Lung (tissue), 12 donors: Measurements from ENCODE around the gene DNMT3A. TPM values are rescaled to one million over a fixed set of nuclear protein-coding genes. Genes with fewer than 3 reads are reported as not detected.

Experiments
- ATAC-seq: fragments of 200-7000 bp; cut with Tn5 transposase; one replicate; pipeline ENCODE4 v1.9.1; 2020; ENCODE audit warnings: moderate number of reproducible peaks; ENCODE audit not compliant: insufficient read depth, low FRiP score
- DNase-seq, 3 donors: peaks; one replicate each; pipeline ENCODE4 v3.0.0-alpha.2; 2013 to 2017
- H3K27ac ChIP-seq, 2 donors: one replicate each; pipeline ENCODE4 v1.5.1; 2013; ENCODE audit warnings: mild to moderate bottlenecking in 2 of 2, moderate library complexity in 2 of 2, control low read depth in 1 of 2, inconsistent platforms in 1 of 2, low read depth in 1 of 2, low read length in 1 of 2
- H3K27me3 ChIP-seq, 3 donors: one replicate each; pipeline ENCODE4 v1.5.1; 2013; ENCODE audit warnings: low read length in 2 of 3; ENCODE audit not compliant: control insufficient read depth in 3 of 3, insufficient read depth in 3 of 3
- H3K36me3 ChIP-seq, 4 donors: one replicate each; pipeline ENCODE4 v1.5.1; 2013; ENCODE audit warnings: low read length in 4 of 4, mild to moderate bottlenecking in 1 of 4, moderate library complexity in 1 of 4; ENCODE audit not compliant: control insufficient read depth in 4 of 4, insufficient read depth in 4 of 4
- H3K4me1 ChIP-seq, 5 donors: one replicate each; pipeline ENCODE4 v1.5.1; 2013; ENCODE audit warnings: low read length in 5 of 5, mild to moderate bottlenecking in 2 of 5, moderate library complexity in 1 of 5; ENCODE audit not compliant: control insufficient read depth in 5 of 5, insufficient read depth in 5 of 5
- H3K4me3 ChIP-seq: one replicate; pipeline ENCODE4 v1.5.1; 2013; ENCODE audit warnings: mild to moderate bottlenecking, control low read depth, moderate library complexity
- H3K9ac ChIP-seq, 2 donors: one replicate each; pipeline ENCODE4 v1.5.1; 2013; ENCODE audit warnings: low read length in 2 of 2, control low read depth in 1 of 2; ENCODE audit not compliant: insufficient read depth in 1 of 2
- H3K9me3 ChIP-seq, 4 donors: one replicate each; pipeline ENCODE4 v1.5.1; 2013; ENCODE audit warnings: low read length in 3 of 4, mild to moderate bottlenecking in 1 of 4, moderate library complexity in 1 of 4; ENCODE audit not compliant: control insufficient read depth in 4 of 4, insufficient read depth in 3 of 4
- WGBS, 2 donors: extraction: QIAGEN DNeasy Blood & Tissue Kit; methylation state at CpG; one replicate each; pipeline ENCODE4 v1.1.7; 2013; 5-methylcytosine and 5-hydroxymethylcytosine counted together
- polyA plus RNA-seq, 2 donors: library from polyadenylated mRNA; stranded (reverse); fragments of 200-250 nt; gene quantifications; one replicate each; pipeline ENCODE4 v1.2.1, GENCODE V29; 2013
- total RNA-seq, 2 donors: library from RNA; depleted of rRNA in 1 of 2; stranded (reverse); fragments of >200 nt in 1 of 2; gene quantifications; one replicate each; pipeline ENCODE4 v1.2.1, GENCODE V29; 2014 to 2021
- TF ChIP-seq, protein P1 (sequence below): IDR thresholded peaks from 2 replicates; pipeline ENCODE4 v1.5.1; 2012; ENCODE audit warnings: mild to moderate bottlenecking; ENCODE audit errors: control extremely low read depth, extremely low read depth
- donor health status: control.
- donor health status: control.
- donor health status: Bipolar disorder and iron deficiency.
- donor health status: healthy.
- donor health status: DM: yes; HTN: yes; CAD: no.

Gene DNMT3A
- total and polyA plus RNA-seq, 4 donors = 9.2 to 61.0 (median 26.9) TPM

DNA sequence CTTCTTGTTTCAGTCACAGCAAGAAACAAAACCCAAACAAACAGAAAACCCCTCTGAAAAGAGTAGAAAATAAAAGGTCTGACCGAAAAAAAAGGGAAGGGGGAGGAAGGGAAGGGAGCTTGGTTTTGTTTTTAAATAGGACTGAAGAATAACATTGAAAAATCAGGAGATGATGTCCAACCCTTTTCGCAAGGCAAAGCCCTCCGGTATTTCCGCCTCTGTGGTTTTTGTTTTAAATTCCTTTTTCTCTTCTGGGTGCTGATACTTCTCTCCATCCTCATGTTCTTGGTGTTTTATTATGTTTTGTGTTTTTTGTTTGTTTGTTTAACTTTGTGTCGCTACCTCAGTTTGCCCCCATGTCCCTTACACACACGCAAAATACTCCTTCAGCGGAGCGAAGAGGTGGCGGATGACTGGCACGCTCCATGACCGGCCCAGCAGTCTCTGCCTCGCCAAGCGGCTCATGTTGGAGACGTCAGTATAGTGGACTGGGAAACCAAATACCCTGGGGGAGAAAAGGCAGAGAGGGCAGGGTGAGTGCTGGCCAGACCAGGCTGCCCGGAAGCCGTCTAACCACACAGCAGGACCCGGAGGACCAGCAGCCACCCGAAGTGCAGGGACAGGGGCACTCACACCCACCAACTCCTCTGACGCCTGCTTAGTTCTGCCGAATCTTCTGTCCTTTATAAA is 107.7 kb downstream of the DNMT3A start:
- DNase-seq (no peak), ATAC-seq (no peak)
- peaks cover 24 to 58% (median 39%) of the 10 kb centered on the region in 4 donors for H3K36me3 ChIP-seq

DNA sequence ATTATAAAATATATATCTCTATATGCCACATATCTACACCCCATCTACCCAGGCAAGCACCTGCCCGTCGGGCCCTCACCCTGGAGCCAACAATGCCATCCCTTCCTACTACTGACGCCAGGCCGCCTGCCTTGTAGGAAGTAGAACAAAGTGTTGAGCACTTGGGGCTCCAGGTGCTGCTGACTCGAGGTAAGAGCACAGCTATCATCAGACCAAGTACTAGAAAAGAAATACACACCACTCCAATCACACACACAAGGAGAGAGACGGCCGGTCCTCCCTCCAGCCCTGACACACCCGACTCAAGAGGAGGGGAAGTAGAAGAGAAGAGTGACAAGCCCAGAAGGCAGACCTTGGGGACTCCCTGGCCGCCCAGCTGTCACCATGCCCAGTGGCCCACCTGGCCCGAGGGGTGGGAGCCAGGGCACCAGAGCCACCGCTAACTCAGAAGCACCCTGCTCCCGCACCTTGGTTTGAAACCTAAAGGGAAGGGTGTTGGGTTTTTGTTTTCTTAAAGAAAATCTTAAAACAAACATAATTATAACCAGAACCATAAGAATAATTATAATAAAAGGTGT is 109.4 kb downstream of the DNMT3A start:
- ATAC-seq (no peak), DNase-seq (peak in 1 of 3 donors; percentile 20)
- Histone ChIP-seq H3K4me1 (peaks cover 0 to 29% (median 6%) of the 10 kb centered on the region in 5 donors), H3K4me3 (no peak overlapping the region), H3K27me3 (no peaks in the 10 kb centered on the region), H3K36me3 (peaks cover 21 to 43% (median 29%) of the 10 kb centered on the region in 4 donors), H3K27ac (no peak overlapping the region), H3K9me3 (no peaks in the 10 kb centered on the region), H3K9ac (no peak overlapping the region)
- TF ChIP-seq, protein P1, sequence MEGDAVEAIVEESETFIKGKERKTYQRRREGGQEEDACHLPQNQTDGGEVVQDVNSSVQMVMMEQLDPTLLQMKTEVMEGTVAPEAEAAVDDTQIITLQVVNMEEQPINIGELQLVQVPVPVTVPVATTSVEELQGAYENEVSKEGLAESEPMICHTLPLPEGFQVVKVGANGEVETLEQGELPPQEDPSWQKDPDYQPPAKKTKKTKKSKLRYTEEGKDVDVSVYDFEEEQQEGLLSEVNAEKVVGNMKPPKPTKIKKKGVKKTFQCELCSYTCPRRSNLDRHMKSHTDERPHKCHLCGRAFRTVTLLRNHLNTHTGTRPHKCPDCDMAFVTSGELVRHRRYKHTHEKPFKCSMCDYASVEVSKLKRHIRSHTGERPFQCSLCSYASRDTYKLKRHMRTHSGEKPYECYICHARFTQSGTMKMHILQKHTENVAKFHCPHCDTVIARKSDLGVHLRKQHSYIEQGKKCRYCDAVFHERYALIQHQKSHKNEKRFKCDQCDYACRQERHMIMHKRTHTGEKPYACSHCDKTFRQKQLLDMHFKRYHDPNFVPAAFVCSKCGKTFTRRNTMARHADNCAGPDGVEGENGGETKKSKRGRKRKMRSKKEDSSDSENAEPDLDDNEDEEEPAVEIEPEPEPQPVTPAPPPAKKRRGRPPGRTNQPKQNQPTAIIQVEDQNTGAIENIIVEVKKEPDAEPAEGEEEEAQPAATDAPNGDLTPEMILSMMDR = no peak
- WGBS, 2 donors = 70 to 78% methylated on average over 12 of the region's 12 CpGs

More for the DNA sequence above, 107.7 kb downstream of the DNMT3A start:
- 88 to 90% methylated on average over 20 of the region's 20 CpGs for WGBS, 2 donors
- H3K4me3 ChIP-seq = no peak overlapping the region
- no peaks in the 10 kb centered on the region for H3K27me3 ChIP-seq
- H3K9ac ChIP-seq = no peak overlapping the region
- H3K9me3 ChIP-seq = no peaks in the 10 kb centered on the region
- peaks cover 0 to 22% (median 8%) of the 10 kb centered on the region in 5 donors for H3K4me1 ChIP-seq
- TF ChIP-seq, protein P1 = no peak
- H3K27ac ChIP-seq = no peak overlapping the region

DNA sequence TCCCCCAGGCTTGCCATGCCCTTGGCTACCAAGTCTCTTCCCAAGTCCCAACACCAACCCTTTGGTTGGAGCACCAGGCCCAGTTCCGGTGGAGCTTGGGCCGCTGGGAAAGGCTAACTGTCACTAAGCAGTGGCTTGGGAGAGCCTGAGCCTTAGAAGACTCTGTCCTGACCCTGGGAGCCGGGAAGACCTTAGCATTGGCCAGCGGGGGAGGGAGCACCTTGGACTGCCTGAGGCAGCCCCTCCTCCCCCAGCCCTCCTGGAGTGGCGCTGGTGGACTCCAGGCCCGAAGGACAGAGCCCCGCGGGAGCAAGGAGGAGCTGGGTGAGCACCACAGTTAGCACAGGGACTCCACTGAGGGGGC is 110.8 kb downstream of the DNMT3A start:
- WGBS, 2 donors = 70 to 86% methylated on average over 8 of the region's 8 CpGs
- peaks cover 0 to 29% (median 6%) of the 10 kb centered on the region in 5 donors for H3K4me1 ChIP-seq
- peaks cover 19 to 32% (median 25%) of the 10 kb centered on the region in 4 donors for H3K36me3 ChIP-seq
- peak in 1 of 3 donors; percentile 21 for DNase-seq
- H3K4me3 ChIP-seq = no peak overlapping the region
- H3K27me3 ChIP-seq = no peaks in the 10 kb centered on the region
- no peak overlapping the region for H3K27ac ChIP-seq
- H3K9ac ChIP-seq = no peak overlapping the region
- H3K9me3 ChIP-seq = no peaks in the 10 kb centered on the region
- TF ChIP-seq, protein P1 = no peak
- no peak for ATAC-seq
